Measurements from ENCODE around the gene DDX11.

DNA sequence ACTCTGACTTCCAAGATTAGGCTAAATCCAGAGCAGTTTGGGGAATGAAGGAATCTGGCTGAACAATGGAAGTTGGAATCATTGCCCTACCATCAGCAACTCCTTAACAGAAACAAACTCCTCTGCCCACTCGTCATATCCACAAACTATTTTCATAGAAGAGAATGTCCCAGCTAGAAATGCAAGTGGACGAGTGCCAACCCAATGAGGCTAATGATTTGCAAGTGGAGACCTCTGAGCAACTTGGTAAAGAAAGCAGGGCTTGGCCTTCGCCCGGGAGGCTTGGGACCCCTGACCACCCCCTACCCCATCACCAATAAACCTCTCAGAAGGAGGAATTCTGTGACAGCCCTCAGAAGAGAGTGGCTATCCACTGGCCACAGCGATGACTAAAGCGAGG, 40.0 kb upstream of the DDX11 start:
- no peak for TF ChIP-seq EP300 (IDR thresholded peaks at IDR 0.05)
- TF ChIP-seq, protein P1, sequence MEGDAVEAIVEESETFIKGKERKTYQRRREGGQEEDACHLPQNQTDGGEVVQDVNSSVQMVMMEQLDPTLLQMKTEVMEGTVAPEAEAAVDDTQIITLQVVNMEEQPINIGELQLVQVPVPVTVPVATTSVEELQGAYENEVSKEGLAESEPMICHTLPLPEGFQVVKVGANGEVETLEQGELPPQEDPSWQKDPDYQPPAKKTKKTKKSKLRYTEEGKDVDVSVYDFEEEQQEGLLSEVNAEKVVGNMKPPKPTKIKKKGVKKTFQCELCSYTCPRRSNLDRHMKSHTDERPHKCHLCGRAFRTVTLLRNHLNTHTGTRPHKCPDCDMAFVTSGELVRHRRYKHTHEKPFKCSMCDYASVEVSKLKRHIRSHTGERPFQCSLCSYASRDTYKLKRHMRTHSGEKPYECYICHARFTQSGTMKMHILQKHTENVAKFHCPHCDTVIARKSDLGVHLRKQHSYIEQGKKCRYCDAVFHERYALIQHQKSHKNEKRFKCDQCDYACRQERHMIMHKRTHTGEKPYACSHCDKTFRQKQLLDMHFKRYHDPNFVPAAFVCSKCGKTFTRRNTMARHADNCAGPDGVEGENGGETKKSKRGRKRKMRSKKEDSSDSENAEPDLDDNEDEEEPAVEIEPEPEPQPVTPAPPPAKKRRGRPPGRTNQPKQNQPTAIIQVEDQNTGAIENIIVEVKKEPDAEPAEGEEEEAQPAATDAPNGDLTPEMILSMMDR (IDR thresholded peaks at IDR 0.05) = no peak
- no peak for TF ChIP-seq POLR2A (IDR thresholded peaks at IDR 0.05)

All from ovary (tissue), 3 donors.